K562 (cell line): ENCODE measurements around the gene KCNJ11. TPM values are rescaled to one million over a fixed set of nuclear protein-coding genes. Genes with fewer than 3 reads are reported as not detected.

Experiments
- ATAC-seq: fragments of 200-7000 bp; cut with Tn5 transposase; 3 replicates; pipeline ENCODE4 v1.9.1; 2020; ENCODE audit warnings: moderate library complexity
- BruUV-seq: library from RNA; stranded (reverse); fragments of 400-500 nt; replicated peaks from 2 replicates; lab custom pipeline; 2021; lab: Mats Ljungman, UMichigan
- CTCF ChIA-PET: fragments of 300-600 bp; formaldehyde crosslinking; extraction: SDS; loops from one replicate; lab custom pipeline; 2021; ENCODE audit warnings: low intra/inter-chr PET ratio; lab: Yijun Ruan, JAX
- POLR2A ChIA-PET: fragments of 300-600, 350-650 bp; sonication (Branson Sonifier 250); formaldehyde crosslinking; extraction: SDS; loops from one replicate; lab custom pipeline; 2021; ENCODE audit warnings: antibody characterized with exemption, inconsistent platforms; lab: Yijun Ruan, JAX
- DNase-seq, 4 experiments: peaks; one replicate each; pipeline versions ENCODE4 v3.0.0 to v3.0.0-alpha.2; 2011 to 2018; ENCODE audit warnings: low spot score in 3 of 4, mixed read lengths in 3 of 4; ENCODE audit errors: extremely low read depth in 1 of 4
- FAIRE-seq: peaks from 2 replicates; lab custom pipeline; 2011; peaks lifted over from hg19 to GRCh38; lab: Jason Lieb, UNC
- H2AFZ ChIP-seq: 2 replicates; pipeline ENCODE4 v1.6.0; 2011; ENCODE audit warnings: low read depth, low read length, control low read depth, inconsistent platforms
- H3K27ac ChIP-seq: fragments of 200-600 bp; 3 replicates; pipeline ENCODE4 v1.8.0; 2011; ENCODE audit warnings: low read depth, mild to moderate bottlenecking, control low read depth, inconsistent platforms, low read length, moderate library complexity, mixed read lengths; ENCODE audit errors: extremely low read depth
- H3K27me3 ChIP-seq, 2 experiments: fragments of 300-600 bp in 1 of 2; 2 replicates in 1 of 2; 3 replicates in 1 of 2; pipeline versions ENCODE4 v1.6.0 to v1.8.0; 2011; ENCODE audit warnings: inconsistent platforms in 2 of 2, low read length in 2 of 2, mild to moderate bottlenecking in 1 of 2, mixed read lengths in 1 of 2, moderate library complexity in 1 of 2; ENCODE audit not compliant: control insufficient read depth in 2 of 2, insufficient read depth in 2 of 2
- H3K36me3 ChIP-seq: fragments of 300-600 bp; 3 replicates; pipeline ENCODE4 v1.8.0; 2011; ENCODE audit warnings: mild to moderate bottlenecking, low read length, inconsistent platforms; ENCODE audit not compliant: control insufficient read depth, insufficient read depth
- H3K4me1 ChIP-seq, 2 experiments: fragments of 200-600 bp in 1 of 2; replicated peaks in 1 of 2; 2 replicates in 1 of 2; 3 replicates in 1 of 2; pipeline versions ENCODE4 v1.5.1 to v1.8.0; 2011; ENCODE audit warnings: inconsistent platforms in 2 of 2, low read length in 2 of 2, mild to moderate bottlenecking in 1 of 2, mixed read lengths in 1 of 2, moderate library complexity in 1 of 2; ENCODE audit not compliant: control insufficient read depth in 2 of 2, insufficient read depth in 2 of 2
- H3K4me2 ChIP-seq: 2 replicates; pipeline ENCODE4 v1.6.1; 2011; ENCODE audit warnings: low read length, control low read depth, inconsistent platforms, mixed read lengths; ENCODE audit not compliant: insufficient read depth
- H3K4me3 ChIP-seq: fragments of 200-600 bp; sonication (generic), shearing (Covaris generic); 2 replicates; pipeline ENCODE4 v1.5.1; 2016; ENCODE audit warnings: control low read depth, inconsistent platforms
- H3K79me2 ChIP-seq: fragments of 200-600 bp; 3 replicates; pipeline ENCODE4 v1.8.0; 2011; ENCODE audit warnings: low read length, inconsistent platforms; ENCODE audit not compliant: control insufficient read depth, insufficient read depth
- H3K9ac ChIP-seq, 2 experiments: 2 replicates each; pipeline versions ENCODE4 v1.6.0 to v1.6.1; 2011; ENCODE audit warnings: low read depth in 2 of 2, low read length in 2 of 2, control low read depth in 1 of 2, inconsistent platforms in 1 of 2, mild to moderate bottlenecking in 1 of 2, mixed read lengths in 1 of 2; ENCODE audit not compliant: insufficient read depth in 1 of 2
- H3K9me1 ChIP-seq: one replicate; pipeline ENCODE4 v1.6.0; 2011; ENCODE audit warnings: inconsistent platforms, mild to moderate bottlenecking, low read length, moderate library complexity; ENCODE audit not compliant: control insufficient read depth, insufficient read depth
- H3K9me3 ChIP-seq: replicated peaks from 2 replicates; pipeline ENCODE4 v1.5.1; 2011; ENCODE audit warnings: low read depth, low read length, inconsistent platforms; ENCODE audit not compliant: control insufficient read depth, insufficient read depth
- H4K20me1 ChIP-seq: replicated peaks from 2 replicates; pipeline ENCODE4 v1.6.1; 2011; ENCODE audit warnings: low read length, inconsistent platforms, mixed read lengths; ENCODE audit not compliant: control insufficient read depth, insufficient read depth
- ASH1L ChIP-seq: fragments of 450-650 bp; IDR thresholded peaks from 2 replicates; pipeline ENCODE4 v1.6.1; 2018; ENCODE audit warnings: borderline replicate concordance, mild to moderate bottlenecking, low read depth; ENCODE audit not compliant: partially characterized antibody
- CREB5 ChIP-seq: fragments of 250-450 bp; sonication (Bioruptor Pico); IDR thresholded peaks from 2 replicates; pipeline ENCODE4 v1.5.0; 2020; ENCODE audit warnings: mild to moderate bottlenecking
- ESRRA ChIP-seq: fragments of 450-650 bp; IDR thresholded peaks from 2 replicates; pipeline ENCODE4 v1.6.1; 2014; ENCODE audit warnings: low read depth, mild to moderate bottlenecking, moderate library complexity, borderline replicate concordance
- KDM4B ChIP-seq, 2 experiments: fragments of 450-650 bp in 1 of 2; sonication (generic) in 1 of 2; IDR thresholded peaks; 2 replicates each; pipeline ENCODE4 v1.6.1; 2016 to 2017; ENCODE audit warnings: borderline replicate concordance in 2 of 2, antibody characterized with exemption in 1 of 2, low read depth in 1 of 2, mild to moderate bottlenecking in 1 of 2
- POLR3A ChIP-seq: IDR thresholded peaks from 2 replicates; pipeline ENCODE4 v1.6.1; 2011; ENCODE audit warnings: borderline replicate concordance, mild to moderate bottlenecking, moderate library complexity; ENCODE audit not compliant: insufficient read length, insufficient read depth; ENCODE audit errors: extremely low read depth
- POU5F1 ChIP-seq: fragments of 150-350 bp; IDR thresholded peaks from 2 replicates; pipeline ENCODE4 v1.6.1; 2014; ENCODE audit warnings: borderline replicate concordance, low read length, low read depth, mild to moderate bottlenecking; ENCODE audit not compliant: partially characterized antibody
- PYGO2 ChIP-seq: fragments of 450-650 bp; IDR thresholded peaks from 2 replicates; pipeline ENCODE4 v1.6.1; 2016; ENCODE audit warnings: mild to moderate bottlenecking, missing genetic modification characterization, moderate library complexity, missing compliant biosample characterization
- RBM34 ChIP-seq: fragments of 200-400 bp; formaldehyde crosslinking; IDR thresholded peaks from 2 replicates; pipeline ENCODE4 v1.6.1; 2018; ENCODE audit warnings: low read length, borderline replicate concordance; ENCODE audit not compliant: insufficient read depth
- SMARCC2 ChIP-seq: fragments of 450-650 bp; IDR thresholded peaks from 2 replicates; pipeline ENCODE4 v1.6.1; 2017; ENCODE audit warnings: antibody characterized with exemption, moderate library complexity, mild to moderate bottlenecking, low read depth
- SNIP1 ChIP-seq: fragments of 450-650 bp; IDR thresholded peaks from 2 replicates; pipeline ENCODE4 v1.7.1; 2017; ENCODE audit warnings: low read depth, mild to moderate bottlenecking
- TAL1 ChIP-seq: fragments of 450-650 bp; IDR thresholded peaks from 2 replicates; pipeline ENCODE4 v1.6.1; 2016; ENCODE audit warnings: mild to moderate bottlenecking
- ZNF584 ChIP-seq: fragments of 200-800 bp; sonication (Bioruptor generic); IDR thresholded peaks from 2 replicates; pipeline ENCODE4 v1.6.1; 2016; ENCODE audit warnings: low read depth, mild to moderate bottlenecking, missing genetic modification characterization, missing compliant biosample characterization
- ZNF696 ChIP-seq: fragments of 250-450 bp; sonication (Bioruptor Pico); conservative IDR thresholded peaks from 2 replicates; pipeline ENCODE4 v1.4.0; 2020; ENCODE audit warnings: mild to moderate bottlenecking, moderate library complexity
- WGBS: fragments of 100-300 bp; shearing (Covaris generic); methylation state at CpG from one replicate; pipeline ENCODE4 v1.1.6; 2016; ENCODE audit warnings: low coverage, mixed read lengths; ENCODE audit not compliant: insufficient coverage; ENCODE audit errors: missing lambda C conversion rate; 5-methylcytosine and 5-hydroxymethylcytosine counted together
- in situ Hi-C: fragments of 300-500 bp; cut with MboI; formaldehyde crosslinking; loops from 4 replicates; pipeline ENCODE4 v1.15.0; 2018; ENCODE audit warnings: inconsistent platforms, mixed read lengths
- intact Hi-C: fragments of 100-400 bp; cut with micrococcal nuclease; formaldehyde crosslinking; loops from 2 replicates; pipeline ENCODE4 v1.14.2; 2022
- polyA plus RNA-seq, 8 experiments: library from polyadenylated mRNA; depleted of rRNA in 4 of 8; stranded (reverse) in 5 of 8; unstranded in 3 of 8; fragments of >200 nt; fragmentation: Nextera tagmentation in 2 of 8; fragmentation: Illumina TruSeq in 1 of 8; extraction: Ambion mirVana in 2 of 8; extraction: Trizol in 1 of 8; gene quantifications; 2 replicates each; pipeline versions ENCODE4 v1.2.1 to v1.2.3, GENCODE V29; 2011 to 2014; ENCODE audit warnings: inconsistent platforms in 1 of 8, missing spikeins in 1 of 8
- total RNA-seq, 7 experiments: library from RNA; depleted of rRNA in 6 of 7; stranded (reverse); fragments of >200 nt in 6 of 7; fragmentation: Illumina TruSeq in 2 of 7; extraction: Trizol in 2 of 7; gene quantifications; 2 replicates each; pipeline versions ENCODE4 v1.2.1 to v1.2.3, GENCODE V29; 2011 to 2021; ENCODE audit warnings: low replicate concordance in 1 of 7
- TF ChIP-seq, protein P1 (sequence below), 2 experiments: fragments of 150-350 bp in 1 of 2; IDR thresholded peaks; 2 replicates each; pipeline ENCODE4 v1.6.1; 2012 to 2016; ENCODE audit warnings: low read depth in 2 of 2, low read length in 2 of 2, mild to moderate bottlenecking in 1 of 2, moderate library complexity in 1 of 2
- TF ChIP-seq, protein P2 (sequence below): conservative IDR thresholded peaks from 2 replicates; pipeline ENCODE4 v1.6.1; 2011; ENCODE audit warnings: low read depth, mild to moderate bottlenecking, low read length; ENCODE audit not compliant: control insufficient read depth

Gene KCNJ11
- total and polyA plus RNA-seq, 9 of the 15 experiments (the other 6 are each of a cell fraction or from before 2014, with no cell fraction given) = 0.54 to 3.7 (median 0.86) TPM; not detected in 2

DNA sequence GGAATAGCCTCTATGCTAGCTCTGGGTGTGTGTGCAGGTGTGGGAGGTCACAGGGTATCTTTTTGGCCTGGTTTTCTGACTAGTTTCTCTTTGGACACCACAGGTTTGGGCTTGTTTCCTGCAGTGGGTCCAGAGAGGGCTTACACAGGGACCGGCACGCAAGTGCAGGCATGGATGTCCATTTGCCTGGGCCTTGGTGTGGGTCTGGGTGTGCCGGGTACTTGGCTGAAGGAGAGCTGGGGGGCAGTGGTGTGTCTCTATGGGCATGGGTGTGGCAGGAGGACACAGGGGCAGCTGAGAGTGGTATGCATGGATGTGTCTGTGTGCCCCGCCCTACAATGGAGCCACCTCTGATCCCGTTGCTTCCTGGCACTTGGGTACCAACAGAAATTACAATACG, 7.5 kb upstream of the KCNJ11 start (continued):
- TF ChIP-seq, protein P1, sequence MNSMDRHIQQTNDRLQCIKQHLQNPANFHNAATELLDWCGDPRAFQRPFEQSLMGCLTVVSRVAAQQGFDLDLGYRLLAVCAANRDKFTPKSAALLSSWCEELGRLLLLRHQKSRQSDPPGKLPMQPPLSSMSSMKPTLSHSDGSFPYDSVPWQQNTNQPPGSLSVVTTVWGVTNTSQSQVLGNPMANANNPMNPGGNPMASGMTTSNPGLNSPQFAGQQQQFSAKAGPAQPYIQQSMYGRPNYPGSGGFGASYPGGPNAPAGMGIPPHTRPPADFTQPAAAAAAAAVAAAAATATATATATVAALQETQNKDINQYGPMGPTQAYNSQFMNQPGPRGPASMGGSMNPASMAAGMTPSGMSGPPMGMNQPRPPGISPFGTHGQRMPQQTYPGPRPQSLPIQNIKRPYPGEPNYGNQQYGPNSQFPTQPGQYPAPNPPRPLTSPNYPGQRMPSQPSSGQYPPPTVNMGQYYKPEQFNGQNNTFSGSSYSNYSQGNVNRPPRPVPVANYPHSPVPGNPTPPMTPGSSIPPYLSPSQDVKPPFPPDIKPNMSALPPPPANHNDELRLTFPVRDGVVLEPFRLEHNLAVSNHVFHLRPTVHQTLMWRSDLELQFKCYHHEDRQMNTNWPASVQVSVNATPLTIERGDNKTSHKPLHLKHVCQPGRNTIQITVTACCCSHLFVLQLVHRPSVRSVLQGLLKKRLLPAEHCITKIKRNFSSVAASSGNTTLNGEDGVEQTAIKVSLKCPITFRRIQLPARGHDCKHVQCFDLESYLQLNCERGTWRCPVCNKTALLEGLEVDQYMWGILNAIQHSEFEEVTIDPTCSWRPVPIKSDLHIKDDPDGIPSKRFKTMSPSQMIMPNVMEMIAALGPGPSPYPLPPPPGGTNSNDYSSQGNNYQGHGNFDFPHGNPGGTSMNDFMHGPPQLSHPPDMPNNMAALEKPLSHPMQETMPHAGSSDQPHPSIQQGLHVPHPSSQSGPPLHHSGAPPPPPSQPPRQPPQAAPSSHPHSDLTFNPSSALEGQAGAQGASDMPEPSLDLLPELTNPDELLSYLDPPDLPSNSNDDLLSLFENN (IDR thresholded peaks at IDR 0.05; ENCODE audit: low read depth in 2 of 2, low read length in 2 of 2) = no peak
- TF ChIP-seq KDM4B (IDR thresholded peaks at IDR 0.05; ENCODE audit: borderline replicate concordance in 2 of 2, low read depth in 1 of 2) (no peak), SMARCC2 (no peak), ZNF696 (CRISPR knock-in tag) (no peak)

GRCh38 chr11:17395554-17395961, 7.1 kb upstream of the KCNJ11 start:
- Histone ChIP-seq H3K79me2 (no peaks in the 10 kb centered on the region), H3K36me3 (no peaks in the 10 kb centered on the region), H3K4me3 (no peak overlapping the region), H3K27me3 (peaks cover 17 to 76% of the 10 kb centered on the region in 2 experiments), H2AFZ (no peak overlapping the region), H3K4me1 (peaks cover 0 to 4% of the 10 kb centered on the region in 2 experiments; a peak in 1 of 5 replicates), H3K9me1 (no peaks in the 10 kb centered on the region), H3K27ac (no peak overlapping the region), H3K9ac (no peak overlapping the region), H3K4me2 (no peak overlapping the region), H3K9me3 (no peaks in the 10 kb centered on the region), H4K20me1 (peaks cover 3% of the 10 kb centered on the region; the same call in 1 of the 2 replicates)
- ChIA-PET POLR2A (no interaction called here), CTCF (no interaction called here)
- in situ Hi-C loops (loop anchor here (10.0 kb wide), 1 partner anchor 129 kb away; no protein-coding TSS in a partner anchor), intact Hi-C loops (no loop called here)
- ATAC-seq (no peak), FAIRE-seq (no peak), DNase-seq (no peak)
- 7% methylated on average over 18 of the region's 20 CpGs for WGBS
- no TSS peak for BruUV-seq
- no peak for TF ChIP-seq RBM34
- no peak for TF ChIP-seq SNIP1
- no peak for TF ChIP-seq TAL1
- TF ChIP-seq ESRRA = no peak
- TF ChIP-seq ASH1L = no peak
- no peak for TF ChIP-seq CREB5 (CRISPR knock-in tag)
- TF ChIP-seq ZNF584 = no peak
- TF ChIP-seq PYGO2 (tag) = no peak
- TF ChIP-seq POLR3A = no peak
- TF ChIP-seq, protein P2, sequence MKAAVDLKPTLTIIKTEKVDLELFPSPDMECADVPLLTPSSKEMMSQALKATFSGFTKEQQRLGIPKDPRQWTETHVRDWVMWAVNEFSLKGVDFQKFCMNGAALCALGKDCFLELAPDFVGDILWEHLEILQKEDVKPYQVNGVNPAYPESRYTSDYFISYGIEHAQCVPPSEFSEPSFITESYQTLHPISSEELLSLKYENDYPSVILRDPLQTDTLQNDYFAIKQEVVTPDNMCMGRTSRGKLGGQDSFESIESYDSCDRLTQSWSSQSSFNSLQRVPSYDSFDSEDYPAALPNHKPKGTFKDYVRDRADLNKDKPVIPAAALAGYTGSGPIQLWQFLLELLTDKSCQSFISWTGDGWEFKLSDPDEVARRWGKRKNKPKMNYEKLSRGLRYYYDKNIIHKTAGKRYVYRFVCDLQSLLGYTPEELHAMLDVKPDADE = no peak
- no peak for TF ChIP-seq POU5F1
